KMS-11 (cell line): ENCODE data around the gene VAMP1.

ENCODE experiments used
- H2AFZ ChIP-seq: fragments of 200-600 bp; sonication (generic); 2 replicates; pipeline ENCODE4 v1.6.1; 2016; ENCODE audit warnings: antibody characterized with exemption, mixed run types, low read depth
- H3K27ac ChIP-seq: fragments of 200-600 bp; sonication (generic); 2 replicates; pipeline ENCODE4 v1.6.1; 2016; ENCODE audit warnings: mild to moderate bottlenecking, mixed run types
- H3K27me3 ChIP-seq: fragments of 200-600 bp; sonication (generic); 2 replicates; pipeline ENCODE4 v1.6.1; 2017; ENCODE audit warnings: mild to moderate bottlenecking, low read depth, mixed run types, moderate library complexity; ENCODE audit not compliant: insufficient read depth
- H3K36me3 ChIP-seq: fragments of 200-600 bp; sonication (generic); 2 replicates; pipeline ENCODE4 v1.6.1; 2017; ENCODE audit warnings: mild to moderate bottlenecking, mixed run types; ENCODE audit not compliant: insufficient read depth
- H3K4me1 ChIP-seq: fragments of 200-600 bp; sonication (generic); 2 replicates; pipeline ENCODE4 v1.6.1; 2016; ENCODE audit warnings: mild to moderate bottlenecking, low read depth, mixed run types; ENCODE audit not compliant: poor library complexity, severe bottlenecking
- H3K4me2 ChIP-seq: fragments of 200-600 bp; sonication (generic); 2 replicates; pipeline ENCODE4 v1.7.0; 2016; ENCODE audit warnings: mild to moderate bottlenecking, mixed run types
- H3K4me3 ChIP-seq: fragments of 200-600 bp; sonication (generic); IDR thresholded peaks from 2 replicates; pipeline ENCODE4 v1.6.1; 2017; ENCODE audit warnings: low read depth, low read length, mixed read lengths; ENCODE audit not compliant: insufficient read depth
- H3K79me2 ChIP-seq: fragments of 200-600 bp; sonication (generic); 2 replicates; pipeline ENCODE4 v1.6.1; 2016; ENCODE audit warnings: low read depth, mixed run types; ENCODE audit not compliant: insufficient read depth
- H3K9ac ChIP-seq: fragments of 200-600 bp; sonication (generic); 2 replicates; pipeline ENCODE4 v1.6.1; 2016; ENCODE audit warnings: mild to moderate bottlenecking, mixed run types
- H4K20me1 ChIP-seq: fragments of 200-600 bp; sonication (generic); 2 replicates; pipeline ENCODE4 v1.6.1; 2016; ENCODE audit warnings: mild to moderate bottlenecking, mixed run types; ENCODE audit not compliant: insufficient read depth
- TF ChIP-seq, protein P1 (sequence below): fragments of 200-600 bp; sonication (generic); conservative IDR thresholded peaks from 2 replicates; pipeline ENCODE4 v1.6.1; 2017; ENCODE audit warnings: low read depth, mild to moderate bottlenecking, antibody characterized with exemption, low read length, moderate library complexity, mixed read lengths

VAMP1 gene

DNA sequence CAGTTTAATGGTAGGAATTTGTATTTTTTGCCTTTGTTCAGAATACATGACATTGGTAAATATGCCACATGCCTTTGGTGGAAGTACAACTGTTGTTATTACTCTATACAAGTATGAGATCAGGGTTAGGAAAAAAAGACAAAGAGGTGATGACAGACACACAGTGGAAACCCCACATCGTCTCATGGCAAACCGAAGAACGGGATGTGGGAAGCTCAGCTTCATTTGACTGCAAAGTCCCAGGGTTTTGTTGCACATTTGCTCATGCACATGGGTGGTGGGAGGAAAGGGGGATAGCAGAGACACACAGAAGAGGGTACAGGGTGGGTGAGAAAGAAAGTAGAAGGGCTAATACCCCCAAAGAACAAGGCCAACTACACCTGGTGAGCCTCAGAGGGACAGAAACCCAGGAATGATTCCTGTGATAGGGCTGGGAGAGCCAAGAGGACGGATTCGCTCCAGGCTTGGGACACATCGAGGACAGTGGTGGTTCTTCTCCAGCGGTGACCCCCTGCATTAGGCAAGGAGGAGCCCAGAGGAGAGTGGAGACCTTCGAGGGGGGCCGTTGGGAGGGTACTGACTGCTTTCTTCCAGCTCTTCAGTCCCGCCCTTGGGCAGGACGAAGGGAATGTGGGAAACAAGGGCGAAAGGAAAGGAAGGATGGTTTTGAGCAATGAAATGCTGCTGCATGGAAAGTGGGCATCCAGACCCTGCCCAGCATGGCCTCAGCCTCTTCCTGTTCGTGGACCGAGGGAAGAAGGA, 8.1 kb downstream of the VAMP1 start:
- Histone ChIP-seq H3K27ac (no peak overlapping the region), H3K4me1 (peaks cover 26% of the 10 kb centered on the region), H2AFZ (no peak overlapping the region), H3K9ac (no peak overlapping the region), H4K20me1 (no peaks in the 10 kb centered on the region), H3K36me3 (no peaks in the 10 kb centered on the region), H3K79me2 (no peaks in the 10 kb centered on the region), H3K4me2 (no peak overlapping the region), H3K27me3 (no peaks in the 10 kb centered on the region), H3K4me3 (no peak overlapping the region)
- TF ChIP-seq, protein P1, sequence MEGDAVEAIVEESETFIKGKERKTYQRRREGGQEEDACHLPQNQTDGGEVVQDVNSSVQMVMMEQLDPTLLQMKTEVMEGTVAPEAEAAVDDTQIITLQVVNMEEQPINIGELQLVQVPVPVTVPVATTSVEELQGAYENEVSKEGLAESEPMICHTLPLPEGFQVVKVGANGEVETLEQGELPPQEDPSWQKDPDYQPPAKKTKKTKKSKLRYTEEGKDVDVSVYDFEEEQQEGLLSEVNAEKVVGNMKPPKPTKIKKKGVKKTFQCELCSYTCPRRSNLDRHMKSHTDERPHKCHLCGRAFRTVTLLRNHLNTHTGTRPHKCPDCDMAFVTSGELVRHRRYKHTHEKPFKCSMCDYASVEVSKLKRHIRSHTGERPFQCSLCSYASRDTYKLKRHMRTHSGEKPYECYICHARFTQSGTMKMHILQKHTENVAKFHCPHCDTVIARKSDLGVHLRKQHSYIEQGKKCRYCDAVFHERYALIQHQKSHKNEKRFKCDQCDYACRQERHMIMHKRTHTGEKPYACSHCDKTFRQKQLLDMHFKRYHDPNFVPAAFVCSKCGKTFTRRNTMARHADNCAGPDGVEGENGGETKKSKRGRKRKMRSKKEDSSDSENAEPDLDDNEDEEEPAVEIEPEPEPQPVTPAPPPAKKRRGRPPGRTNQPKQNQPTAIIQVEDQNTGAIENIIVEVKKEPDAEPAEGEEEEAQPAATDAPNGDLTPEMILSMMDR, result no peak

DNA sequence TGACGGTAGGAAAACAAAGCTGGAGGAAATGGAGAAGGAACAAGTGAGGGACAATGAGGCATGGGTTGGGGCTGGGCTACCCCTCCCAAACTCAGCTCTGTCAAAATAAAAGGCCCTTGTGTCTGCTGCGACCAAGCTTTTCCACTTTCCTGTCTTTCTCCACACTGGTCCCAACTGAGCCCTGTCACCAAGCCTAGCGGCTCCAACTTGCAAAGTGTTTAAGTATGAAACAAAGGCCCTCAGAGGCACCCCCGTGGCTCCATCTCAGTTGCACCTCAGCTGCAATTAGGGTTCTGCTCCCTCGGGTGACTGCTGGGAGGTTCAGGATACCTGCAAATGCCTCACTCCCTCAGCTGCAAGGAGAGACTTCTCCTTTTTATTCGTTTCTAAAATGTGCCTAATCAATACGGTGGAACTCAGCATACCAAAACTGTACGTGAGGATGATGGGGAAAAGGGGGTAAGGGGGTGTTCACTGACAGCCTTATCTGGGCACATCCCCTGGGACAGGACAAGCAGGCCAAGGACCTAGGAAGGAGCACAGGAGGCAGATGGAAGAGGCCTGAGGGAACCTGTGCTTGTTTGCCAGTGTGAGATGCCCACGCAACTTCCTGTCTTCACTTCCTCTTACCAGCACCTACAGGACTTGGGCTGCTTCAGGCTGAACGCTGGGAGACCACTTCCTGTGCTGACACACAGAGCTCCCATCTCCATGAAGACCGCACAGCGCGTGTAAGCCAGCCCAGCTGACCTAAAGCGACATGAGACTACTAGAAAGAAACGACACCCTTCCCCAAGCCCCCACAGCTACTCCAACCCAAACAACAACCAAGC, 8.9 kb downstream of the VAMP1 start:
- TF ChIP-seq, protein P1, result no peak
- Histone ChIP-seq H2AFZ (no peak overlapping the region), H3K27ac (peak overlapping the region; percentile 38; the same call in 1 of the 2 replicates), H3K79me2 (no peaks in the 10 kb centered on the region), H3K9ac (no peak overlapping the region), H3K27me3 (no peaks in the 10 kb centered on the region), H4K20me1 (no peaks in the 10 kb centered on the region), H3K4me3 (no peak overlapping the region), H3K4me2 (peak overlapping the region; percentile 45), H3K4me1 (peaks cover 26% of the 10 kb centered on the region), H3K36me3 (no peaks in the 10 kb centered on the region)

GRCh38 chr12:6460751-6461371, 9.6 kb downstream of the VAMP1 start:
- Histone ChIP-seq H4K20me1 (no peaks in the 10 kb centered on the region), H3K4me2 (peak overlapping the region; percentile 45), H3K36me3 (no peaks in the 10 kb centered on the region), H3K27ac (peak overlapping the region; percentile 38; the same call in 1 of the 2 replicates), H3K79me2 (no peaks in the 10 kb centered on the region), H3K27me3 (no peaks in the 10 kb centered on the region), H2AFZ (no peak overlapping the region), H3K9ac (no peak overlapping the region), H3K4me1 (peaks cover 26% of the 10 kb centered on the region), H3K4me3 (no peak overlapping the region)
- TF ChIP-seq, protein P1, result no peak

DNA sequence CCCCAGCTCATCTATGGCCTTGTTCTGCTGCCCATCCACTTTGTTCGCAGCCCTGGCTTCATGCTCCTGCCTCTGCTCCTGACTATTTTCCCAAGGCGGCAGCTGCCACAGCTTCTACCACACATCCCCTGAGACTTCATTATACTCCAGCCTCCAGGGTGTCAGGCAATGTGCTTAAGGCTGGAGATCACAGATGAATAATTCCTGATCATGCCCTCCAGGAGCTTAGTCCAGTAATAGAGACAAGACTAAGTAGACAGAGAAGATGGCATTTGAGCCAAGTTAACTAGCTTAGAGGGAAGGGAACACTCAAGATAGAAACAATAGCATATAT, 11.5 kb downstream of the VAMP1 start:
- no peak overlapping the region for H3K4me2 ChIP-seq
- no peaks in the 10 kb centered on the region for H3K79me2 ChIP-seq
- H3K4me1 ChIP-seq, result peaks cover 26% of the 10 kb centered on the region
- no peaks in the 10 kb centered on the region for H3K36me3 ChIP-seq
- no peak overlapping the region for H2AFZ ChIP-seq
- TF ChIP-seq, protein P1, result no peak
- no peak overlapping the region for H3K4me3 ChIP-seq
- no peak overlapping the region for H3K9ac ChIP-seq
- no peaks in the 10 kb centered on the region for H4K20me1 ChIP-seq
- H3K27ac ChIP-seq, result no peak overlapping the region
- no peaks in the 10 kb centered on the region for H3K27me3 ChIP-seq
